Neural progenitor cell (in vitro differentiated cells): ENCODE data around the gene UBE2E1.

ENCODE experiments used
- CTCF ChIP-seq: fragments of 200-600 bp; sonication (generic); IDR thresholded peaks from 2 replicates; pipeline ENCODE4 v1.5.1; 2017; ENCODE audit warnings: antibody characterized with exemption, mild to moderate bottlenecking
- EZH2 ChIP-seq: fragments of 200-600 bp; sonication (generic); IDR thresholded peaks from 2 replicates; pipeline ENCODE4 v1.6.1; 2017; ENCODE audit warnings: antibody characterized with exemption, mild to moderate bottlenecking, moderate library complexity
- EZH2phosphoT487 ChIP-seq: fragments of 200-600 bp; sonication (generic); IDR thresholded peaks from 2 replicates; pipeline ENCODE4 v1.6.1; 2017; ENCODE audit warnings: antibody characterized with exemption

DNA sequence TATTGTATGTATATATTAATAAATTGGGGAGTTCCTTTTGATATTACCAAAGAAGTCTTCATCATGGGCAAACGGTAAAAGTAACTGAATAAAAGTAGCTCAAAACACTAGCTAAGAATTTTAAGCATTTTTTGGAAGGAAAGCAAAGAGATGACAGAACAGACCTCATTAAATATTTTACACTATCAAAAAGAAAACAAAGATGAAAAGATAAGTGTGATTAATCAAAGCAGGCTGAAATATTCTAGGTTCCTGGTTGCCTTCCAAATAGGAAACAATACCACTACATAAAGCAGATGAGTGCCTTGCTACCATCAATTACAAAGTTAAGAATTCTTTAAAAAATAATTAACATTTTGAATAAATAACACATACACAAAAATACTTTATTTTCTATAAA is 107.4 kb downstream of the UBE2E1 start:
- TF ChIP-seq EZH2 (no peak), CTCF (no peak), EZH2phosphoT487 (no peak)
